ENCODE data around the gene DIAPH3.

The DIAPH3 gene

DNA sequence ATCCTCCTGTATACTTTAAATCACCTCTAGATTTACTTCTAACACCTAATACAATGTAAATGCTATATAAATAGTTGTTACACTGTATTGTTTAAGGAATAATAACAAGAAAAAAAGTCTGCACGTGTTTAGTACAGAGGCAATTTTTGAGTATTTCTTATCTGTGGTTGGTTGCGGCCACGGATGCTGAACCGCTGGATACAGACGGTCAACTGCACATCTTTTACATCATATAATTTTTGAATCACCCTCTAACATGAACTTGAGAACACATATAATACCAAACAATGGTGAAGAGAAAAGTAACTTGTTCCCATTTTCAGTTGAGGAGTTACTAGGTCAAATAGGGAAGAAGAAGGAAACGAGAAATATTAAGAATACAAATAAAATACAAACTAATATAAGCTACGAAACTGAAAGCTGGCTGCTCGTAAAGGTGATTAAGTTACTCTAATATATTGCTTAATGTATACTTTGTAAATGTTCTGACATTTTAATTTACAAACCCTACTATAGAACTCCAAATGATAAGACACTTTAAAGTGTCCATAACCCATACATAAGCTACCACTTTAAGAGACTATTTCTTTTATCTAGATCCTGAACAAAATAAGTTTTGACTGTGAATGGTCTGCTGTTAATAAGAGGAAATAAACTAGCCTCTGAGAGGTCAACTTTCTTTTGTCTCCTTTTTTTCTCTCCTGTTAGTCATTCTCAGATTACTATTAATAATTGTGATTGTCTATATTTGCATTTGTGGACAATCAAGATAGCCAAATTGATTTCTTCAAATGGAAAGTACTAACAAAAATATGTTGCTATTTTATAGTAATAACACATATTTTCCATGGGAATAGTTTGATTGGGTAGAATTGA, 457.4 kb downstream of the DIAPH3 start:
- DNase-seq, result no peak

DNA sequence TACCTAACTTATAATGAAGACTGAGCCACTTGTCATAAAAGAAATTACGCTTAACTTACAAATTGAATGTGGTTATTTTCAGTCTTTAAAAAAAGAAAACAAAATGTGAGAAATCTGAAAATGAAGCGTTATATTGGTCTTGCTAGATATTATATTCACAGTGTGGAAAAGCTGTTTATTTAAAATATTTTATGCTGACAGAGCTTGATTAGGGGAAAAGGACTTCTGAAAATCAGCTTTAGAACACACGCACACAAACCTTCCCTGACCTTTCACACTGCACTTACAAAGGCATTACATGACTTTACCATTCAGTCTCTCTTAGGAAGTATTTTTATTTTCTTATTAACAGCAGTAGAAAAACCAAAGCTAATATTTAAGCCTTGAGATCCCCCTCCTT, 461.5 kb downstream of the DIAPH3 start:
- DNase-seq, result no peak

DNA sequence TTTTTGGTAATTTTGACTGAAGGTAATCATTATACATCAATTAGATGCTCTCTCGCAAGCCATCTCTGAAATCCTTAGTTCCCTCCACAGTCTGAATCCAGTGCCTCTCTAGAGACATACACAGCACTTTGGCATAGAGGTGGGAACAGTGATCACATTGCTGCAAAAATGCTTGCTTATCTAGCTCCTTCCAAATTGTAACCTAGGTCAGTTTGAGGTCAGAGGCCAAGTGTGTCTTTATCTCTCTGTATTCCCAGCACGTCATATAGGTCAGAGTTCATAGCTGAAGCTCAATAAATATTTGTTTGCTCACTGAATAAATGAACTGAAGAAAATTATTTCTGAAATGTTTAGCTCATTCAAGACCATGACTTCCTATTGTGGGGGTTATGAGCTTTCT, 462.5 kb downstream of the DIAPH3 start:
- DNase-seq, result no peak

DNA sequence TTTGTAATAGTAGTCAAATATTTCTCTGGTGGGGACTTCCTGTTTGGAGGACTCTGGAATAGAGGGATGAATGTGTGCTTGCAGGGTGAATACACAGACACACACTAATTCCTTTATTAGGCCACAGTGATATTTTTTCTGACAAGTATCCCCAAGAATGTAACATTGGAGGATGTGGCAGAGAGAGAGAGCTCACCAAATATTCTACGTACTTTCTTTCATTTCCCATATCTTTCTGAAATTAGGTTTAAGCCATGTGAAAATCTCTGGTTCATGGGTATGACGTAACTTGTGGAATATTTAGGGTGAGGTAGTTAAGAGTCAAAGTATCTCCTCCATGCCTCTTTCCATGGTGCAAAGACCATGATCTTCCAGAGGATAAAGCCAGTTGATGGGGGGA, 463.4 kb downstream of the DIAPH3 start:
- DNase-seq, result no peak

DNA sequence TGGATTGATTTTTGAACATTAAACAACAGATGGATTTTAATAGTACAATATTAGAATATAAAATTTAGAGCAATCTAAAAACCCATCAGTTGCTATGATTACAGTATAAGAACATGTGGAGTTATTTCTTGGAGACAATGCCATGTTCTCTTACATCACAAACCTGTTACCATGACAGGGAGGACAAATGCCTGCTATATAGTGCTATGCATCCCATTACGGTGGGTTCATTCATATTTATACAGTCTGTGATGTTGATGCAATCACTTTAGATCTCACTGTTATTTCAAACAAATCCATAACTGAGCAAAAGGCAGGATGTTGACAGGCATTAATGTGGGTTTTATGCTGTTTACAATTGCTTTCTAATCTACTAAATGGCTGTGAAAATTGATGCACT, 467.5 kb downstream of the DIAPH3 start:
- DNase-seq, result no peak

DNA sequence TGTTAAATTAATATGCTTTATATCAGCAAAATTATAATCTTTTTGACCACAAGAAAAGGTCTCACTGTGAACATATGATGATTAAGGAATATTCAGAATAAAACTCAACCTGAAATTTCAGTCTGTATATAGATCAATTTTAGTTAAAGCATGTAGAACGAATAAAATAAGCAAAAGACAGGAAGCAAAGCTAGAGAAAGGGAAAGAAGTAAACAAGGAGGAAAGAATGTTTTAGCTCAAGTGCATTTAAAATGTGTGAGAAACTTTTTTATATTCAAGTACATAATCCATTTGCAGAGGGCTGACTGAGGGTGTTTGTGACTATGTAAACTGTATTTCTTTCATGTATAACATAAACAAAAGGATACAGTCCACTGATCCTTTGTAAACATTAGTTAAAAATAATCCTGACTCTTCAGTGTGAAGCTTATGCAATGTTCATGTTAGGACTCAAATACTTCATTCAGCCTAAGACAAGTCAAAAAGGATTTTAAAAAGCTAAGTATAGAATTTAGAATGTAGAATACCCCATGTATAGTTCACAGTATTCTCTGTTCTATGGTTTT, 472.1 kb downstream of the DIAPH3 start:
- DNase-seq, result no peak

DNA sequence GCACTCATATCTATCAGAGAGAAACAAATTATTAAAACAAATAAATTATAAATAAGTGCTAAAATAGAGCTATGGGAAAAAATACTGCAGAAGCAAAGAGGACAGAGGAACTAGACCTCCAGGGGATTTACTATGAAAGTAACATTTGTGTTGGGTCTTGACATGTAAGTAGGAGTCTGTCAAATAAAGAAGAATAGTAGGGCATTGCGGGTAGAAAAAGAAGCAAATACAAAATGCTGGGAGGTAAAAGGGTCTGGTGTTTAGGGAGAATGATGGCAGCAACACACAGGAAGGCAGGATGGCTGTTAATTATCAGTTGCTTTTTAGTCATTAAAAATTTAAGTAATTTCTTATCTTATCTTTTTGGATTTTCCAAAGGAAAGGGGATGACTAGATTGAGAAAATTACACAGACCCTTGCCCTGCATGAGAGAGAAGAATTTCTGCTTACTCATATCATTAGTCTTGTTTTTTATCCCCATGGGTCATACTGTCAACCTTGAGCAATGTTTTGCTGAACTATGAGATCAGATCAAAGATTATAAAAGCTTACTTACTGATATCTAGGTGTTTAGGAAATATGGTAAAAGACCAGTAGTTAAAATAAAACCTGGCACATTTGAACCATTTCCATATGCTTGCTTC, 472.7 kb downstream of the DIAPH3 start:
- DNase-seq, result no peak

DNA sequence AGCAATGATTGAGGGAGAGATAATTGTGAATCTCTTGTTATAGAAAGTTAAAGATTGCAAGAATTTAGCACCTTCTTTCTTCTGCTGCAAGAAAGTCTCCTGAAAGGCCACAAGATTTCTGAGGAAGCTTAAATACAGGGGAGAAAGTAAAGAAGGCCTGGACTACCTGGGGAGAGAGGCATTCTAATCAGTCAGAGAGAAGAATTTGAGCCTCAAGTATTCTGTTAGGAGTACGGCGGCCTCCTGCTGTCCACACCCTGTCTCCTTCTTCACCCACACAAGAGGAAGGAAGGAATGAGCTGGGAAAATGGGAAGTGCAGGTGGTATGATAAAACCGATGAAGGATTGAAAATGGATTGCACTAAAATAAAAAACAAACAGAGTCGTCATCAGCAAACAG, 474.7 kb downstream of the DIAPH3 start:
- DNase-seq, result no peak

DNA sequence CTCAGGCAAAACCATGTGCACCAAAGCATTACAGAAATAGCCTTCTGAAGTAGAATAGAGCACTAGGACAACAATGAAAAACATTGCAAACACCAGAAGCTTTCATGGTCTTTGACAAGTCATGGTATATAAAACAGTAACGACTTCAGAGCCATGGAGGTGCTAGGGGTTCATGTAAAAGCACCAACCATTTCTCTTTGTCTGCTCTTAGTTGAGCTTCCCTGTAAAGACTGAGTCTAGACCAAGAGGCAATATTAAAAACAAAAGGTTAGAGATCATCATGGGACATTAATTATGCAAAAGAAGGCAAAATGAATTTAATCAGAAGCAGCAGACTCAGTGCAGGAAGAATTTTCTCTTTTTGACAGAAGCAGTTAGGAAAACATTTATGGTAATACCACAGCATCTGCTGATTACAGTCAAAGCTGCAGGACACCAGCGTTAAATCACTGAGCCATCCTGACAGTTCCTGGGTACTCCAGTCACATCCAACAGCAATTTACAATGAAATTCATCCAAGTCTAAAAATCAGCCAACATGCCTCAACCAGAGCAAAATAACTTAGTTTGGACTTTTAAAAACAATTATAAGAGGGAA, 476.8 kb downstream of the DIAPH3 start:
- no peak for DNase-seq

DNA sequence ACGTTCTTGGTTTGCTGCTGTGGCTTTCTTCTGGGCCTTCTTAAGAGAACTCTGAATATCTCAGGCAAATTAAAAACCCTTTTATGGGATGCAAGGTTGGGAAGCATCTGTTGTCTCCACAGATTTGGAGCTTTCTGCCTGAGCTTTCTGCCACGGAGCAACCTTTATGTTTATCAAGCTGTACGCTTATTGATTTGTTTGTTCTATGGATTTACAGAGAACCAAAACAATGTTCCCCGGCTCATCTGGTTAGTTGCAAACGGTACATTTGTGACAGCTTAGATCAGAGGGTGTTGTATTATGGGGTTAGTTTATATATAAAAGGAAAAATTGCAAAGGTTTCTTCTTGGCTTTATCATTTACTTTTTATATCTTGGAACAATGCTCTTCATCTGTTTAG, 479.6 kb downstream of the DIAPH3 start:
- no peak for DNase-seq

DNA sequence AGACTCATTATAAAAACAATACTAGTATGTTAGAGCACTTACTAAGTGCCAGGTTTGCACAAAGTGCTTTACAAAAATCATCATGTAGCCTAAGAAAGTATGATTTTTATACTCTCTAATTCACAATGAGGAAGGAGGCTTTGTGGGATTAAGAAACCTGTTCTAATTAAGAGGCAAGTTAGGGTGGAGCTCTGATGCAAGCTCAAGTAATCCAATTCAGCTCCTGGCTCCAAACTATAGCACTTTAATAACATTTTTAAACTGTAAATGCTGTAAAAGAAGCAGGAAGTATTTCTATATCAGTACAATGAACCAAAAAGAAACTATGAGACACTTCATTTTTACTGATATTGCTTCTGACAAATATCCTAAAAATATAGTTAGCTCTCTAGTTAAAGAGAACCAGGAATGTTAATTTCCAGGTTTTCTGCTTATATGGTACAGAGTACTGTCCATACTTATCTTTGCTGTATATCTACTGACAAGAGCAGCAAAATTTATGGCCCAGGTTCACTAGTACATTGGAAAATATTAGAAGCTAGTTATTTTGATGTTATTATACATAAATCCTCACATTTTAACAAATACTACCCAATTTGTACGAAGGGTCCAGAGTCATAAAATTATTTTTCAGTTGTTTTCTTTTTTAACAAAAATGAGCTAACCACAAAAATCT, 482.0 kb downstream of the DIAPH3 start:
- DNase-seq, result no peak

DNA sequence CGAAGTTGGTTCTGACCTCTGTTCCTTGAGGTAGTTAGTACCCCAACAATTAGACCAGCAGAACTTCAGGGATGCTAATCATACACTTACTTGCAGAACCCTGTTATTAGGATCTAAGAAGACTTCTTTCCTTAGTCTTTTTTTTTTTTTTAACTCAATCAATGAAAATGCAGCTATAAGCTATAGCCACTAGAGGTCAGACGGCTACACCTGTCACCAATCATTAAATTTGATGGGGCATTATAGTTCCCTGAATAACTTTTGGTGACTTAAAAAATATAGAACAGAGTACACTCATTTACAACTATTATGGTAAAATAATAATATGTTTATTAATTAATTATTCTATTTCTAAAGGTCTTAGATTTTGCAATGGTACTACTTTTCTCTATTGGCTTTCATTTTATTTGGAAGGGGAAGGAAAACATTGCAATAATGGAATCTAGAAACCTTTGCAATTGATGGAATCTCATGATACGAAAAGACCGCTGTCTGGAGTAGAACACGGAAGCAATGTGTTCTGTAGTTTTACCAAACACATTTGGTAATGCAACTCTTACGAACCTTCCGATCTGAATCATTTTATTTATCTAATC, 483.2 kb downstream of the DIAPH3 start:
- no peak for DNase-seq

DNA sequence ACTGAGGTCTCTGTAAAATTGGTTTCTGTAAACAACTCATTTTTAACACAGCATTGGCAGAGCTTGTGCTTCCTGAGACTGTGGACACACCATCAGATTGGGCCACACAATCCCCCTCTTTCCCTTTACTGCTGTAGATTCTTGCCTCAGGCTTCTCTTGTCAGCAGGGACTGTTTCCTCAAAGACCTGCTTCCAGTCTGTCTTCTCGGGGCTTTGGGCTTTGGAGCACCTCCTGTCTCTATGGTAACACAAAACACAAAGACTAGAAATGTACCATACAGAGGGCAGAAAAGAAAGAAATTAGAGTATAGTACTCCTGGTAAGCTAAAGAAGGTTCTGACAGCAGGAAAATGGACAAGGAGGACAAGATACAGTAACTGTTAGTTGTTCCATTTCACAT, 484.5 kb downstream of the DIAPH3 start:
- DNase-seq, result peak; percentile 25

DNA sequence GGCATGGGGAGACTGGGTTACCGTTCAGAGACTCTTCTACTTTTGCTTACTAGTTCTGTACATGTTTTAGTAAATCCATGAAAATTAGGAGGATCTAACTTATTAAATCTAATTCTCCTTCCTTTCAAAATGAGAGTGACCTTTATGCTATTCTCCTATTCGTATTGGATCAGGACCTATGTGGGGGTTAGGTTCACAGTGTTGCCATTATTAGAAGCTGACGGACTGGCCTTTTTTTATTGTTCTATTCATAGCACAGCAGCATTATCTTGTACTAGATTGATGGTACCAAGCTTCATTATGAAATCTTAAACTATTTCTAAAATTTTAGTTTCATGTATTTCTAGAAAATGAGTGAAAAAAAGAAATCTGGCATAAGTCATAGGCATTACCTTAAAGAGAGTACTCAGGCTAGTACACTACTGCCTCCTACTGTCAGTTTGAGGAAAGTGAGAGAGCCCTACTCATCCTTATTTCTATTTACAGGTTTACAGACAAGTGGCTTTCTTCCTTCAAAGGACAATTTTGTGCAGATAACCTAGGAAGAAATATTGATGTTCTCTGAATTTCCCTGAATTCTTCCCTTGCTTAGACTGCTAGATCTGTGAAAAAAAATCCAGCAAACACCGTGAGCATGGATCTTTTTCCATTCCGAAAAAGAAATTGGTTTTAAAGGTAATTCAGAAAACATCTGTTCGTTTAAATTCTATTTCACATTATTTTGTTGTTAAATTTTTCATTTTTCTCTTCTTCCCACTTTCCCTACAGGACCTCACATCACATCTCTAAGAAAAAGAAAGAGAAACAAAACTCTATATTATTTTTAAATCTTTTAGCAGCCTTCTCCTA, 485.5 kb downstream of the DIAPH3 start:
- DNase-seq, result no peak

DNA sequence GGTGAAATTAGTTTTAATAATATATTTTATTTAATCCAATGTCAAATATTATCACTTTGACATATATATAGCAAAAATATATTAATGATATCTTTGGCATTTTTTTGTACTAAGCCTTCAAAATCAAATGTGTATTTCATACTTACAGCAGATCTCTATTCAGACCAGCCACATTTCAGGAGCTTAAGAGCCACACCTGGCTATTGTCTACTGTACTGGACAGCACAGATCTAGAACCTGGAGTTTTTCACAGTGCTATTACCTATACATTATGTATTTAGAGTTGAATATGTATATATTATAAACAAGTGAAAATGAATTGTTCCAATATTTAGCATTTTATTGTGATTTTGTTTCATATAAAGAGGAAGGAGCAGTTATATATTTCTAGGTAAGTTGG, 486.3 kb downstream of the DIAPH3 start:
- no peak for DNase-seq

DNA sequence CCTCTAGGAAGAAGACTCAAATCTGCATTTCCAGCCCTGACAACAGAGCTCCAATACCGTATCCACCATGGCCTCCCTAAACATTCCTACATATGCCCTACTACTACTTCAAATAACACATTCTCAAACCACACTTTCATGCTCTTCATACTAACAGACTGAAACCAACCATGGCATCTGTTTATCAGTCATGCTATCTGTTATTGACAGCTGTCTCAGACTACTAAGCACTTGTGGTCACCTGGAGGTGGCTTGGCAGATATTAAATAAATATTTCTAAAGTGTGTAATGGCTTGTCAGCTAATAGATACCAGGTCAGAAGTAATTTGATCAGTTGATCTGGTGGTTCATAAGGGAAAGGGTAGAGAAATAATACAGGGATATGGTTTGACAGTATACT, 489.1 kb downstream of the DIAPH3 start:
- no peak for DNase-seq

DNA sequence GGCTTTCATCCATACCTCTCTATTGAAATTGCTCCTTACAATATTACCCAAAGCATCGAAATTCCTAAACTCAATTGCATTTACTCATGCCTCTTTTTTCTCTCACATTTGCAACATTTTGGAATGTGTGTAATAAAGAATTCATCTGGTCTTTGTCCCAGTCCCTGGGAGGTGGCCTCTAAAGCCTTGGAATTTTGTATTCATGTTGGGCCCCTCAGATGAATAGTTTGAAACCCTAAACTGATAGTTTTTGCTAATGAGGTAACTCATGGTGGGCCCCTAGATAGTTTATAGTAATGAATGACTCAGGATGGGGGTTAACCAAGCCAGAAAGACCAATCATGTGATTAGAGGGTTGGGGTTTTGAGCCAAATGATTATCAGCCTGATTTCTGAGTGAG, 490.4 kb downstream of the DIAPH3 start:
- DNase-seq, result no peak

DNA sequence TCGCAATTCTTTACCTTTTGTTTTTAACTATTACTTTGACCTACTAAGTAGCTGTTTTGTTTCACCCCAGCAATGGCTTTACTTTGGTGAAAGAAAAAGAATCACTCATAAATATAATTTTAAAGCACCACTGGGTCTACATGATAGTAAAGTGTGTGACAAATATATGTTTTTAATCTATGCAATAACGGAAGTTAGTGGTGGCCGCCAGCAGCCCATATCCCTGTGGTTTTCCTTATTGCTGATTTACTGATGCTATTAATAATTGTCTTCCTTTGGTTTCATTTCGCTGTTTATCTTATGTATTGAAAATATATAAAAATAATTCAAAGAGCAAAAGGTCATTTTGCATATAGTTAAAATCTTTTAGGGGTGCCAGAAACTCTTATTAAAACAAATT, 491.3 kb downstream of the DIAPH3 start:
- no peak for DNase-seq

DNA sequence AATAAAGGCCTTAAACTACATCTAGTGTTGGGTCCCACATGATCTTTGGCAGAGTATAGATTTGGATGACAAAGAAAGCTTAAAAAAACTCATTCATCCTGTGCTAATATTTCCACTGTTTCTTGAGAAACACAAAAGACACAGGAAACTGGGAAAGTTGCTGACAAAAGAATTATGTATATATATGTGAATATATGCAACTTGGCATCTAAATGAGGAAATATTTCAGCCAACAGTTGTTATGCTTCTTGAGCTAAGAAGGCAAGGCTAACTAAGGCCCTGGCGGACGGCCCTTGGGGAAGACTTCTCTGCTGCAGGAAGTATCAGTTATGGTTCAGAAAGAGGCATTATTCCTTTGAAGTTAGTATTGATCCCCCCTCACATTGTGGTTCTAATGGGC, 491.8 kb downstream of the DIAPH3 start:
- DNase-seq, result no peak

DNA sequence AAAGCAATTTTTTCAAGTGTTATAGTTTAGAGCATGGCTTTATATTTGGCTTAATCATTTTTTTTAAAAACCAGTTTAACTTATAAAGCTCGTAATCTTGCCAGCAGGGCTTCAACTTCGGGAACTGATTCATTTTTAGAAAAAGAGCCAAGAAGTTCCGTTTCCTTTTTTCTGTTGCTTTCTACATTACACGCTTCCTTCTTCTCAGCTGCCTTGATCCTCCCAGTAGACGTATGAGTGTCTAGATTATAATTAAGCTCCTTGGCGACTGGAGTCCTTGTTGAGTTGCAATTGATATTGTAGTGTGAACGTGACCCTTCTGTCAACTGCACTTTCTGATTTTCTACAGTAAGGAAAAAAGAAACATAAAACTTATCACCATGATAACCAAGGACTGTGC, 497.2 kb downstream of the DIAPH3 start:
- DNase-seq, result no peak

DNA sequence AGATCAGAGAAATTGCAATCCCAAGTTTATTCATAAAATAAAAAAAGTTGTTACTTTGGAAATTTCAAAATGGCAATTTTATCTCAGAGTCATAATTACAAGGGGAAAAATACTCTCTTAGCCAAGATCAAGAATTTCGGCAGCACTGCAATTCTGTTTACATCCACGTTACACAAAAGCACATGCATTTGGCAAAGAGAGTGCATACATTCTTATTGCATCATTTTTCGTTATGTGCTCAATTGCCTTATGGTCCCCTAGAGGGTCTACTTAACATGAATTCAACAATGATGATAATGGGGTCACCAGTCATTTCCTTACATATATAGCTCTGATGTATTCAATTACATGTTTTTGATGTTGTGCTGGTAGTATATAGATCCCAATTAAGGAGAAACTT, 498.0 kb downstream of the DIAPH3 start:
- DNase-seq, result no peak

DNA sequence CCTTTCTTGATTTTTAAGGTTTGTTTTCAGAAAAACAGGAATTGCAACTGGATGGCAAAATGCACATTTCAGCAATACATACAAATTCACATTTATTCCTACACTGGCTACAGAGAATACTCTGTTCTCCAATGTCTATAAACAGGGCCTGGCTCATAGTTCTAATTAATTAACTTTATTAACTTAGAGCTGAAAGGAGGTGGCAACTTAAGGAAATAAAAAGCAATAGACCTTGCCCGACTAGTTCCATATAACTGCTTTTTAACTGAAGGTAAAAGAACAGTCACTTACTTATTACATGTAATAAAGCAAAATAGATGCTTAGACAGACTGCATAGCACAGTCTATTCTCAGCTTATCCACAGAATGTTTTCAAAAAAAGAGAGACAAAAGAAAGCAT, 498.5 kb downstream of the DIAPH3 start:
- DNase-seq, result no peak

Measured in left hindlimb (tissue), 1 donor.